ENCODE data around the gene OR4D11. TPM values are rescaled to one million over a fixed set of nuclear protein-coding genes. Genes with fewer than 3 reads are reported as not detected.
A peak's percentile ranks its signal among the peaks of the same experiment; 100 is the strongest.
"Not testable (repeated sequence)": the region's sequence is repeated elsewhere in the genome, so short reads cannot be mapped to it uniquely, and the experiment has no call there.

The OR4D11 gene
- total RNA-seq, 1 donor = not detected

- no peak overlapping the region for H3K4me2 ChIP-seq (ENCODE audit: insufficient read depth, low read length)
- no peaks in the 10 kb centered on the region for H3K9me3 ChIP-seq (ENCODE audit: low read depth, low read length)
- no peaks in the 10 kb centered on the region for H4K20me1 ChIP-seq (ENCODE audit: insufficient read depth, low read length)
- no peaks in the 10 kb centered on the region for H3K36me3 ChIP-seq (ENCODE audit: insufficient read depth, low read length)
- H3K79me2 ChIP-seq (ENCODE audit: insufficient read depth, low read length) = no peaks in the 10 kb centered on the region
- no peak overlapping the region for H3K27ac ChIP-seq (ENCODE audit: low read depth, low read length)
- no peak overlapping the region for H3K4me3 ChIP-seq (ENCODE audit: insufficient read depth, low read length)
- TF ChIP-seq, protein P1, sequence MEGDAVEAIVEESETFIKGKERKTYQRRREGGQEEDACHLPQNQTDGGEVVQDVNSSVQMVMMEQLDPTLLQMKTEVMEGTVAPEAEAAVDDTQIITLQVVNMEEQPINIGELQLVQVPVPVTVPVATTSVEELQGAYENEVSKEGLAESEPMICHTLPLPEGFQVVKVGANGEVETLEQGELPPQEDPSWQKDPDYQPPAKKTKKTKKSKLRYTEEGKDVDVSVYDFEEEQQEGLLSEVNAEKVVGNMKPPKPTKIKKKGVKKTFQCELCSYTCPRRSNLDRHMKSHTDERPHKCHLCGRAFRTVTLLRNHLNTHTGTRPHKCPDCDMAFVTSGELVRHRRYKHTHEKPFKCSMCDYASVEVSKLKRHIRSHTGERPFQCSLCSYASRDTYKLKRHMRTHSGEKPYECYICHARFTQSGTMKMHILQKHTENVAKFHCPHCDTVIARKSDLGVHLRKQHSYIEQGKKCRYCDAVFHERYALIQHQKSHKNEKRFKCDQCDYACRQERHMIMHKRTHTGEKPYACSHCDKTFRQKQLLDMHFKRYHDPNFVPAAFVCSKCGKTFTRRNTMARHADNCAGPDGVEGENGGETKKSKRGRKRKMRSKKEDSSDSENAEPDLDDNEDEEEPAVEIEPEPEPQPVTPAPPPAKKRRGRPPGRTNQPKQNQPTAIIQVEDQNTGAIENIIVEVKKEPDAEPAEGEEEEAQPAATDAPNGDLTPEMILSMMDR (IDR thresholded peaks at IDR 0.05; ENCODE audit: extremely low read depth, low read depth, low read length) = no peak
- peak; percentile 26 for DNase-seq (ENCODE audit: insufficient read length, low spot score, missing footprints)
- H2AFZ ChIP-seq (ENCODE audit: low read length) = no peak overlapping the region
- peaks cover 5% of the 10 kb centered on the region for H3K4me1 ChIP-seq (ENCODE audit: insufficient read depth, low read length)
- no peaks in the 10 kb centered on the region for H3K27me3 ChIP-seq (ENCODE audit: insufficient read depth, low read length)
Measured at GRCh38 chr11:59534676-59535075, 31.3 kb downstream of the OR4D11 start.

DNA sequence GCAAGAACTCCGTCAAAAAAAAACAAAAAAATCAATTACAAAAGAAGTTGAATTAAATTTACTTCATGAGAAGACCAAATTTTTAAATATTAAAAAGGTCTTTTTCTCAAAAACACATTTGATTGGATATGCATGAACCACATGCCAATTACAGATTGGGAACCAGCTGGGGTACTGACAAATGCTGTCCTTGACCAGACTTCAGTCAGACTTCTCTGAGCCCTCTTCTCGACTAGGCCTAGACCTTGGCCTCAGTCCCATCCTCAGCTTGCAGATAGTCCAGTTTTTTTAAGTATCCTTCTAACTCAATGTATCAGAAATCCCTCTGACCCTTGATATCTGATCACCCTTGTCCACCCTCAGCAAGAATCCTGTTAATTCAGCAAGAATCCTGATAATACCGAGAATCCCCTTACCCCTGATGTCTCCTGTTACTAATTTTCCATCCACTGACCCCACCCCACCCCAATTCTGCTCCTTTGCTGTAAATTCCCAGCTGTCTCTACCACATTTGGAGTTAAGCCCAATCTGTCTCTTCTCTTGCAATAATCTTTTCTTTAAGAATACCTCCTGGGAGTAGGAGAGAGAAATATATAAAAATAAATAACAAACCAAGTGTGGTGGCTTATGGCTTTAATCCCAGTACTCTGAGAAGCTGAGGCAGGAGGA is 38.9 kb downstream of the OR4D11 start:
- Histone ChIP-seq H4K20me1 (ENCODE audit: insufficient read depth, low read length) (no peaks in the 10 kb centered on the region), H3K4me2 (ENCODE audit: insufficient read depth, low read length) (no peak overlapping the region), H3K27ac (ENCODE audit: low read depth, low read length) (no peak overlapping the region), H3K27me3 (ENCODE audit: insufficient read depth, low read length) (no peaks in the 10 kb centered on the region), H3K4me3 (ENCODE audit: insufficient read depth, low read length) (no peak overlapping the region), H3K36me3 (ENCODE audit: insufficient read depth, low read length) (no peaks in the 10 kb centered on the region), H3K4me1 (ENCODE audit: insufficient read depth, low read length) (peaks cover 16% of the 10 kb centered on the region), H3K9me3 (ENCODE audit: low read depth, low read length) (no peaks in the 10 kb centered on the region), H2AFZ (ENCODE audit: low read length) (peak overlapping the region; percentile 35), H3K79me2 (ENCODE audit: insufficient read depth, low read length) (no peaks in the 10 kb centered on the region)
- DNase-seq (ENCODE audit: insufficient read length, low spot score, missing footprints) = peak; percentile 59
- TF ChIP-seq, protein P1 (IDR thresholded peaks at IDR 0.05; ENCODE audit: extremely low read depth, low read depth, low read length) = no peak

DNA sequence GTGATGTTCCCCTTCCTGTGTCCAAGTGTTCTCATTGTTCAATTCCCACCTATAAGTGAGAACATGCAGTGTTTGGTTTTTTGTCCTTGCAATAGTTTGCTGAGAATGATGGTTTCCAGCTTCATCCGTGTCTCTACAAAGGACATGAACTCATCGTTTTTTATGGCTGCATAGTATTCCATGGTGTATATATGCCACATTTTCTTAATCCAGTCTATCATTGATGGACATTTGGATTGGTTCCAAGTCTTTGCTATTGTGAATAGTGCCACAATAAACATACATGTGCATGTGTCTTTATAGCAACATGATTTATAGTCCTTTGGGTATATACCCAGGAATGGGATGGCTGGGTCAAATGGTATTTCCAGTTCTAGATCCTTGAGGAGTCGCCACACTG is 40.3 kb downstream of the OR4D11 start:
- not testable (repeated sequence) for H4K20me1 ChIP-seq (ENCODE audit: insufficient read depth, low read length); H3K4me3 ChIP-seq (ENCODE audit: insufficient read depth, low read length); DNase-seq (ENCODE audit: insufficient read length, low spot score, missing footprints); H3K36me3 ChIP-seq (ENCODE audit: insufficient read depth, low read length); H3K79me2 ChIP-seq (ENCODE audit: insufficient read depth, low read length); H2AFZ ChIP-seq (ENCODE audit: low read length); H3K27me3 ChIP-seq (ENCODE audit: insufficient read depth, low read length); H3K27ac ChIP-seq (ENCODE audit: low read depth, low read length); H3K9me3 ChIP-seq (ENCODE audit: low read depth, low read length); H3K4me2 ChIP-seq (ENCODE audit: insufficient read depth, low read length)
- H3K4me1 ChIP-seq (ENCODE audit: insufficient read depth, low read length) = peaks cover 12% of the 10 kb centered on the region

- TF ChIP-seq, protein P1 (IDR thresholded peaks at IDR 0.05; ENCODE audit: extremely low read depth, low read depth, low read length) = no peak
- Histone ChIP-seq H3K79me2 (ENCODE audit: insufficient read depth, low read length) (no peaks in the 10 kb centered on the region), H3K36me3 (ENCODE audit: insufficient read depth, low read length) (no peaks in the 10 kb centered on the region), H3K4me3 (ENCODE audit: insufficient read depth, low read length) (no peak overlapping the region), H3K4me1 (ENCODE audit: insufficient read depth, low read length) (peaks cover 22% of the 10 kb centered on the region), H3K4me2 (ENCODE audit: insufficient read depth, low read length) (peak overlapping the region; percentile 51), H3K27me3 (ENCODE audit: insufficient read depth, low read length) (no peaks in the 10 kb centered on the region), H2AFZ (ENCODE audit: low read length) (peak overlapping the region; percentile 89), H3K9me3 (ENCODE audit: low read depth, low read length) (no peaks in the 10 kb centered on the region), H3K27ac (ENCODE audit: low read depth, low read length) (peak overlapping the region; percentile 67), H4K20me1 (ENCODE audit: insufficient read depth, low read length) (no peaks in the 10 kb centered on the region)
- DNase-seq (ENCODE audit: insufficient read length, low spot score, missing footprints) = no peak
Measured at GRCh38 chr11:59544869-59545178, 41.4 kb downstream of the OR4D11 start.
